ENCODE data around the gene ZBTB22. TPM values are rescaled to one million over a fixed set of nuclear protein-coding genes. Genes with fewer than 3 reads are reported as not detected.
A peak's percentile ranks its signal among the peaks of the same experiment; 100 is the strongest.

ZBTB22 gene
- total and polyA plus RNA-seq, 2 donors (not counting 1 experiment from before 2014, with no cell fraction given): 25.9 to 39.7 TPM

DNA sequence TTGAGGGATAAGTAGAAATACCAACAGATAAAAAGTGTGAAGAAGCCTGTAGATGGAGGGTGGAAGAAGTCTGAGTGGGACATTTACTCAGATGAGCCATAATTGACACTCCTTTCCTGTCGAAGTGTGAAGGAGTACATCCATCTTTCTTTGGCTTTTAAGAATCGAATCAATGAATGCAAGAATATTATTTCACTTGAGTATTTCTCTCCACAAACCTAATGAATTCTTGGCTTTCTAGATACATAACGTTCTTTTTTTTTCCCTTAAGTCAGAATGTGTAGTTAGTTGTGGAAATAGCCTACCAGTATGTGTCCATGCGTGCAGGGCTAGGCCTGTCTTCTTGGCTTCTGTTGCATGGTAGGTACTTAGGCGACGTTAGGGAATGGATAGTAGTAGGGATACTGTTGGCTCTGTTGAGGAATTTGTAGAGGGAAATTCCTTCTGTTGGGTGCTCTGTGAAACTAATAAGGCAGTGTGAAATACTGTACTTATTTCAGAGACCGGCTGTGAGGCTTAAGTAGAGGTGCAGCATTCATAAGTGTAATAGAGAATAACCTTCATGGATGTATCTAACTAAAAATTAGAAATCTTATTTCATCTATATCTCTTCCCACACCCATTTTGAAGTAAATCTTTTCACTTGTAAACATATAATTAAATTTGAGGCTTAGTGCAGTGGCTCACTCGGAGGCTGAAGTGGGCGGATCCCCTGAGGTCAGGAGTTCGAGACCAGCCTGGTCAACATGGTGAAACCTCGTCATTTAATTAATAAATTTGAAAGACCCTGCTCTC lies 44.2 kb downstream of the ZBTB22 start:
- Histone ChIP-seq H3K27me3 (replicated peaks in 1 of 4; ENCODE audit: control extremely low read depth in 1 of 4, control insufficient read depth in 3 of 4, insufficient read depth in 4 of 4, low read length in 3 of 4) (no peaks in the 10 kb centered on the region), H4K20me1 (ENCODE audit: control insufficient read depth, insufficient read depth, low read length, poor library complexity, severe bottlenecking) (peaks cover 22% of the 10 kb centered on the region), H3K79me2 (ENCODE audit: control insufficient read depth, insufficient read depth, low read length) (peaks cover 64% of the 10 kb centered on the region), H3K36me3 (replicated peaks in 1 of 2; ENCODE audit: control extremely low read depth in 1 of 2, control insufficient read depth in 1 of 2, extremely low read depth in 1 of 2, insufficient read depth in 2 of 2, low read length in 1 of 2) (peaks cover 8 to 44% of the 10 kb centered on the region in 2 experiments), H3K9ac (ENCODE audit: low read length) (peak overlapping the region; percentile 93), H3K4me2 (replicated peaks; ENCODE audit: low read depth, low read length, poor library complexity, severe bottlenecking) (peak overlapping the region; percentile 90), H3K4me3 (ENCODE audit: control extremely low read depth in 1 of 5, extremely low read depth in 1 of 5, insufficient read depth in 1 of 5, low read depth in 2 of 5, low read length in 4 of 5) (peak overlapping the region in 2 of 5 experiments; percentile 86 to 95), H3K27ac (ENCODE audit: low read length in 2 of 2) (peak overlapping the region; percentile 89 to 94), H3K9me3 (ENCODE audit: control extremely low read depth in 1 of 3, control insufficient read depth in 2 of 3, insufficient read depth in 1 of 3, low read length in 2 of 3) (no peaks in the 10 kb centered on the region), H3K4me1 (ENCODE audit: control insufficient read depth in 2 of 2, insufficient read depth in 2 of 2, low read length in 2 of 2) (peaks cover 55 to 66% of the 10 kb centered on the region in 2 donors), H2AFZ (ENCODE audit: insufficient read depth, low read depth, low read length, poor library complexity, severe bottlenecking) (no peak overlapping the region)
- ChIA-PET CTCF (interaction anchor here (1.6 kb wide), 1 partner anchor 72 kb away, joined by 6 read pairs; no protein-coding TSS in a partner anchor), POLR2A (interaction anchor here (1.5 kb wide), 1 partner anchor 11 kb away, joined by 5 read pairs; no protein-coding TSS in a partner anchor)
- TF ChIP-seq, protein P1, sequence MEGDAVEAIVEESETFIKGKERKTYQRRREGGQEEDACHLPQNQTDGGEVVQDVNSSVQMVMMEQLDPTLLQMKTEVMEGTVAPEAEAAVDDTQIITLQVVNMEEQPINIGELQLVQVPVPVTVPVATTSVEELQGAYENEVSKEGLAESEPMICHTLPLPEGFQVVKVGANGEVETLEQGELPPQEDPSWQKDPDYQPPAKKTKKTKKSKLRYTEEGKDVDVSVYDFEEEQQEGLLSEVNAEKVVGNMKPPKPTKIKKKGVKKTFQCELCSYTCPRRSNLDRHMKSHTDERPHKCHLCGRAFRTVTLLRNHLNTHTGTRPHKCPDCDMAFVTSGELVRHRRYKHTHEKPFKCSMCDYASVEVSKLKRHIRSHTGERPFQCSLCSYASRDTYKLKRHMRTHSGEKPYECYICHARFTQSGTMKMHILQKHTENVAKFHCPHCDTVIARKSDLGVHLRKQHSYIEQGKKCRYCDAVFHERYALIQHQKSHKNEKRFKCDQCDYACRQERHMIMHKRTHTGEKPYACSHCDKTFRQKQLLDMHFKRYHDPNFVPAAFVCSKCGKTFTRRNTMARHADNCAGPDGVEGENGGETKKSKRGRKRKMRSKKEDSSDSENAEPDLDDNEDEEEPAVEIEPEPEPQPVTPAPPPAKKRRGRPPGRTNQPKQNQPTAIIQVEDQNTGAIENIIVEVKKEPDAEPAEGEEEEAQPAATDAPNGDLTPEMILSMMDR (IDR thresholded peaks at IDR 0.05): no peak
- no peak for TF ChIP-seq EZH2 (IDR thresholded peaks at IDR 0.05; ENCODE audit: borderline replicate concordance, insufficient read depth, low read depth, low read length, poor library complexity, severe bottlenecking)
- H3K27me3 Mint-ChIP-seq: no peaks in the 10 kb centered on the region
- ATAC-seq (ENCODE audit: low read depth) (no peak), DNase-seq (no peak)
- peaks cover 74% of the 10 kb centered on the region for H3K4me1 Mint-ChIP-seq
- intact Hi-C loops (cut with micrococcal nuclease): loop anchor here (5.0 kb wide), 1 partner anchor 309 kb away; the partner anchor contains the start of gene BAK1
- WGBS (ENCODE audit: insufficient coverage): 48% methylated on average over 3 of the region's 11 CpGs
- H3K27ac Mint-ChIP-seq: peak overlapping the region; percentile 99
- no peaks in the 10 kb centered on the region for H3K9me3 Mint-ChIP-seq (ENCODE audit: insufficient read depth)
- H3K4me3 Mint-ChIP-seq: peak overlapping the region; percentile 94
